Mucosa of descending colon (tissue), 3 donors: ENCODE results near the gene HPS6. TPM values are rescaled to one million over a fixed set of nuclear protein-coding genes. Genes with fewer than 3 reads are reported as not detected.
A peak's percentile ranks its signal among the peaks of the same experiment; 100 is the strongest.
"Not testable (repeated sequence)": the region's sequence is repeated elsewhere in the genome, so short reads cannot be mapped to it uniquely, and the experiment has no call there.

ENCODE experiments used
- ATAC-seq: fragments of 200-7000 bp; cut with Tn5 transposase; one replicate; pipeline ENCODE4 v1.9.1; 2020; ENCODE audit warnings: mild to moderate bottlenecking, moderate library complexity
- DNase-seq, 3 donors: peaks; one replicate each; pipeline ENCODE4 v3.0.0-alpha.2; 2020
- H3K36me3 ChIP-seq: fragments of 200-600 bp; one replicate; pipeline ENCODE4 v1.8.0; 2021; ENCODE audit warnings: low read depth, mild to moderate bottlenecking
- H3K4me1 ChIP-seq: fragments of 200-600 bp; one replicate; pipeline ENCODE4 v1.8.0; 2021; ENCODE audit warnings: low read depth, mild to moderate bottlenecking
- H3K4me3 ChIP-seq: fragments of 200-600 bp; one replicate; pipeline ENCODE4 v1.8.0; 2021; ENCODE audit warnings: mild to moderate bottlenecking
- H3K9me3 ChIP-seq: fragments of 200-600 bp; one replicate; pipeline ENCODE4 v1.8.0; 2021; ENCODE audit warnings: mild to moderate bottlenecking
- intact Hi-C, 2 donors: fragments of 100-400 bp; cut with DNase I in 1 of 2; cut with micrococcal nuclease in 1 of 2; formaldehyde crosslinking; loops; one replicate each; pipeline versions ENCODE4 v1.11.0 to v1.11.1; 2022; cut with DNase I, micrococcal nuclease
- total RNA-seq, 3 donors: library from RNA; stranded (reverse); fragmentation: NEBNext Ultra II Directional in 2 of 3; extraction: Animal tissue kit (Norgen Biotek cat#: 25700) in 2 of 3; gene quantifications; one replicate each; pipeline versions ENCODE4 v1.2.1 to v1.2.4, GENCODE V29; 2021 to 2023
- TF ChIP-seq, protein P1 (sequence below): fragments of 200-600 bp; IDR thresholded peaks from one replicate; pipeline ENCODE4 v1.8.0; 2022; ENCODE audit warnings: antibody characterized with exemption, mild to moderate bottlenecking
- donor health status: DM: no; HTN: no; CAD: no; lungs with moderate emphysema.
- donor health status: DM: no; HTN: no; CAD: no.
- donor health status: DM: no; HTN: yes; CAD: no.

HPS6 gene
- total RNA-seq, 3 donors from 2014 or later = 17.8 to 21.4 (median 18.3) TPM

DNA sequence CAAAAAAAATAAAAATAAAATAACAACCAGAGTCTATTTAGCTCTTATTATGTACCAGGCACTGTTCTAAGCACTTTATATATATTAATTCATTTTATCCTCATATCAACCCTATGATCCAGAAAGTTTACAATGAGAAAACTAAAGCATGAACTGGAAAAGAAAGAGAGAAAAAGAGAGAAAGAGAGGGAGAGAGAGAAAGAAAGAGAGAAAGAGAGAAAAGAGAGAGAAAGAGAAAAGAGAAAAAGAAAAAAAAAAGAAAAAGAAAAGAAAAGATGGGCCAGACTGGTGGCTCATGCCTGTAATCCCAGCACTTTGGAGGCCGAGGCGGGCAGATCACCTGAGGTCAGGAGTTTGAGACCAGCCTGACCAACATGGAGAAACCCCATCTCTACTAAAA is 19.1 kb upstream of the HPS6 start:
- Histone ChIP-seq H3K4me3 (no peak overlapping the region), H3K9me3 (no peaks in the 10 kb centered on the region), H3K4me1 (no peaks in the 10 kb centered on the region), H3K36me3 (no peaks in the 10 kb centered on the region)
- intact Hi-C loops = no loop called here
- TF ChIP-seq, protein P1, sequence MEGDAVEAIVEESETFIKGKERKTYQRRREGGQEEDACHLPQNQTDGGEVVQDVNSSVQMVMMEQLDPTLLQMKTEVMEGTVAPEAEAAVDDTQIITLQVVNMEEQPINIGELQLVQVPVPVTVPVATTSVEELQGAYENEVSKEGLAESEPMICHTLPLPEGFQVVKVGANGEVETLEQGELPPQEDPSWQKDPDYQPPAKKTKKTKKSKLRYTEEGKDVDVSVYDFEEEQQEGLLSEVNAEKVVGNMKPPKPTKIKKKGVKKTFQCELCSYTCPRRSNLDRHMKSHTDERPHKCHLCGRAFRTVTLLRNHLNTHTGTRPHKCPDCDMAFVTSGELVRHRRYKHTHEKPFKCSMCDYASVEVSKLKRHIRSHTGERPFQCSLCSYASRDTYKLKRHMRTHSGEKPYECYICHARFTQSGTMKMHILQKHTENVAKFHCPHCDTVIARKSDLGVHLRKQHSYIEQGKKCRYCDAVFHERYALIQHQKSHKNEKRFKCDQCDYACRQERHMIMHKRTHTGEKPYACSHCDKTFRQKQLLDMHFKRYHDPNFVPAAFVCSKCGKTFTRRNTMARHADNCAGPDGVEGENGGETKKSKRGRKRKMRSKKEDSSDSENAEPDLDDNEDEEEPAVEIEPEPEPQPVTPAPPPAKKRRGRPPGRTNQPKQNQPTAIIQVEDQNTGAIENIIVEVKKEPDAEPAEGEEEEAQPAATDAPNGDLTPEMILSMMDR = no peak
- ATAC-seq (no peak), DNase-seq (no peak)

DNA sequence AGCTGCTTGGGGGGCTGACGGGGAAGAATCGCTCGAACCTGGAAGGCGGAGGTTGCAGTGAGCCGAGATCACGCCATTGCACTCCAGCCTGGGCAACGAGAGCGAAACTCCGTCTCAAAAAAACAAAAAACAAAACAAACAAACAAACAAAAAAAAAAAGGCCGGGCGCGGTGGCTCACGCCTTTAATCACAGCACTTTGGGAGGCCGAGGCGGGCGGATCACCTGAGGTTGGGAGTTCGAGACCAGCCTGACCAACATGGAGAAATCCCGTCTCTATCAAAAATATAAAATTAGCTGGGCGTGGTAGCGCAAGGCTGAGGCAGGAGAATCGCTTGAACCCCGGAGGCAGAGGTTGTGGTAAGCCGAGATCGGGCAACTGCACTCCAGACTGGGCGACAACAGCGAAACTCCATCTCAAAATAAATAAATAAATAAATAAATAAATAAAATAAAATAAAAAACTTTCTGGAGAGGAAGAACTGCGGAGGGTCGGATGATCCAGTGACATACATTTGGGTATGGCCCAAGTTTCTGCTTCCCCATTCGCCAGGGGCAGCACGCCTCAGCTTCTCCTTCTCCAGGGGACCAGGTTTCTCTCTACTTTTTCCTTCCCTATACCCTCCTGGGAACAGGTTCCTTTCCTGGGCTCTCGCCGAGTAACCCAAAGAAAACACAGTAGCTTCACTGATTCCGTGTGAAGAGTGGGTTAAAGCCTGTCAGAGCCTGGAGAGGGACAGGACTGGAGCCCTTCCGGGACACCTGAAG is 10.1 kb upstream of the HPS6 start:
- peak in 1 of 3 donors; percentile 52 for DNase-seq
- H3K36me3 ChIP-seq, ATAC-seq: not testable (repeated sequence)

DNA sequence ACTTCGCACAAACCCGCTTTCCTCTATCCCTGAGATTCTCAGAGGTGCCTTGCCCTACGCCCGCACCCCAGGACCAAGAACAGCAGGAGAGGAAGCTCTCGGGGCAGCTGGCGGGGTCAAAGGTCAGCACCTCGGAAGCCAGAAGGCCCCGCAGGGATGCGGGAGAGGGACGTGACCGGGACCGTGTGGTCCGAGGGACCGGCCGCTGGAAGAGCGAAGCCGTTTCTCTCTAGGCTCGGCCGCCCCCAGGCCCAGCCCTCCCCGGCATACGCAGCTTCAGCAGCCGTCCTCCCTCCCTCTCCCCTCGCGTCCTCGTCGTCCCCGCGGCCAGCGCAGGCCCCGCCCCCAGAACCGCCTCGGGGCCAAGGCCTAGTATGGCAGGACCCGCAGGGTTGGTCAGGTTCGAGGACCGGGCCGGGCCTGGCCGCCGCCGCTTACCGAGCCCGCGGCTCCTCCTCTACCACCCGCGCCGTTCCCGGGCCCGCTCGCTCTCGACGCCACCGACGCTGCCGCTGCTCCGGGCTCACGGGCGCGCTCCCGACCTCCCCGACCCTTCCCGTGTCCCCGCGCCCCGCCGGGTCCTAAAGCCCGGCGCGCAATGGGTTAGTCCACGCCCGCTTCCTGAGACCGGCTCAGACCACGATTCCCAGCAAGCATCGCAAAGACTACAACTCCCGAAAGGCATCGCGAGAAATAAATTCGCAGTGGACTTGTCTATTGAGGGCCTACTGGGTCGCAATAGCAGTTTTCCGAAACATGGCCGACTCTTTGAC is 9.3 kb upstream of the HPS6 start, which contains the start of gene ARMH3:
Gene ARMH3, minus strand, starts transcription at position 527 of the 773 bp plus-strand sequence. CDS start 16,059 bp downstream, outside the sequence.
- ATAC-seq (peak; percentile 98), DNase-seq (peak; percentile 93 to 95 (median 94))
- Histone ChIP-seq H3K4me1 (peaks cover 17% of the 10 kb centered on the region), H3K4me3 (peak within 1 kb of the TSS; percentile 80), H3K36me3 (no peaks in the 10 kb centered on the region), H3K9me3 (no peaks in the 10 kb centered on the region)
- intact Hi-C loops = no loop called here
- TF ChIP-seq, protein P1 = no peak

More for the DNA sequence above, 10.1 kb upstream of the HPS6 start:
- Histone ChIP-seq H3K4me3 (peak overlapping the region; percentile 80), H3K4me1 (peaks cover 17% of the 10 kb centered on the region)
- H3K9me3 ChIP-seq, intact Hi-C loops: not testable (repeated sequence)

DNA sequence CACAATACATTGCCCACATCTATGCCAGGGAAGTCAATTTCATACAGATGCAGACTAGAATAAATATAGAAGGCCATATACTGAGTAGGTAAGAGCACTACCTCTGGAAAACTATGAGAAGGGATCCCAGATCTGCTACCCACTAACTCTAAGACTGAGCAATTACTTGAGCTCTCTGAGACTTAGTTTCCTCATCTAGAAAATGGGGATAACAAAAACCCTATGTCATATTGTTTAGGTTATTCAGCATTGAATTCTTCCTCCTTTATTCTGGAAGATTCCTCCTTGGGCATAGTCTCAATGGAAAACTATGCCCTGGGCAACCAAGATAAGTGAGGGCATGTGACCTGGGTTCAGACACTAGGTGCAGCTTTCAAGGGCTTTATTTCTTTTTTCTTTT is 5.2 kb upstream of the HPS6 start:
- intact Hi-C loops = no loop called here
- DNase-seq (no peak), ATAC-seq (no peak)
- H3K9me3 ChIP-seq = no peaks in the 10 kb centered on the region
- TF ChIP-seq, protein P1 = no peak
- H3K36me3 ChIP-seq = no peaks in the 10 kb centered on the region
- H3K4me3 ChIP-seq = no peak overlapping the region
- H3K4me1 ChIP-seq = peaks cover 8% of the 10 kb centered on the region

DNA sequence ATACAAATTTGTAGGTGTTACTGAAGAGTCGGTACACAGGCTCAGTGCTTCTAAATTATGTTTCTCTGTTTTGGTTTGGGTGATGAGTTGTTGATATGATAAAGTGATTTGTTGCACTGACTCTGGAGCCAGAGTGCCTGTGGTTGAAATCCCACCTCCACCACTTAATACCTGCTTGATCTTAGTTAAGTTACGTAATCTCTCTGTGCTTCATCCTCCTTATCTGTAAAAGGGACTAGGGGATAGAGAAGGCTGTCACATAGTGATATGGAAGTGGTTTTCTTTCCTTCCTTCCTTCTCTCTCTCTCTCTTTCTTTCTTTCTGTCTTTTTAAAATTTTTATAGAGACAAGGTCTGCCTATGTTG is 664 bp upstream of the HPS6 start:
- TF ChIP-seq, protein P1 = no peak
- H3K4me3 ChIP-seq = no peak overlapping the region
- peaks cover 27% of the 10 kb centered on the region for H3K4me1 ChIP-seq
- intact Hi-C loops = no loop called here
- ATAC-seq (no peak), DNase-seq (no peak)
- no peaks in the 10 kb centered on the region for H3K9me3 ChIP-seq
- H3K36me3 ChIP-seq = no peaks in the 10 kb centered on the region
